ENCODE measurements around the gene ZNF304.
A peak's percentile ranks its signal among the peaks of the same experiment; 100 is the strongest.

Gene ZNF304

GRCh38 chr19:57350877-57351805 lies at the start of gene ZNF304:
ZNF304 (plus strand) TSS chr19:57351271; CDS start chr19:57351665, 394 bp downstream.
- H3K9me3 ChIP-seq (ENCODE audit: low read length): no peaks in the 10 kb centered on the region
- peak within 1 kb of the TSS; percentile 39 for H2AFZ ChIP-seq (ENCODE audit: low read depth, low read length)
- peaks cover 30% of the 10 kb centered on the region for H3K36me3 ChIP-seq (ENCODE audit: insufficient read depth, low read length)
- H3K27me3 ChIP-seq (ENCODE audit: insufficient read depth, low read length): no peaks in the 10 kb centered on the region
- peak within 1 kb of the TSS; percentile 96 for H3K4me3 ChIP-seq (ENCODE audit: low read length)
- peaks cover 21% of the 10 kb centered on the region for H3K4me1 ChIP-seq (ENCODE audit: insufficient read depth, low read length)

DNA sequence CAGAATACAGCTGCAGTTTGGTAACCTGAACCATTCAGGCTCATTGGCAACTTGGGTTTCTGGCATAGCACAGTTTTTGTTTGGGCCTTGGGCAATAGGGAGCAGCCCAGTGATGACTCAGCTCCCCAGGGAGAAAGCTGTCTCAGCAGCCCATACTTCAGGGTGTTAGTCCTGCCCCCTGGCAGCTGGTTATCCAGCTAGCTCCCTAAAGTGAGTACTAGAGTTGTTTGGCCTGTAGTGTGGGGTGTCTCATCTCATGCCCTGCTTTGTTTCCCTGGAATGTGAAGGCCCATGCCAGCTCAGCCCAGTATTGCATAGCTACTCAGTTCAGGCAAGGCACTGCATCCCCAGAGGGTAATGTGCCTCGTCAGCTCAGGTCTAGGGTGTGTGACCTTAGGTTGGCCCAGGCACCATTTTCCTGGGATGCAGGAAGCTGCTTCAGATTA lies 49.0 kb upstream of the ZNF304 start:
- no peak overlapping the region for H2AFZ ChIP-seq (ENCODE audit: low read depth, low read length)
- H3K4me3 ChIP-seq (ENCODE audit: low read length): no peak overlapping the region
- H3K4me1 ChIP-seq (ENCODE audit: insufficient read depth, low read length): no peaks in the 10 kb centered on the region
- H3K36me3 ChIP-seq (ENCODE audit: insufficient read depth, low read length): peaks cover 43% of the 10 kb centered on the region
- no peaks in the 10 kb centered on the region for H3K27me3 ChIP-seq (ENCODE audit: insufficient read depth, low read length)
- peaks cover 5% of the 10 kb centered on the region for H3K9me3 ChIP-seq (ENCODE audit: low read length)

- Histone ChIP-seq H3K4me1 (ENCODE audit: insufficient read depth, low read length) (no peaks in the 10 kb centered on the region), H3K4me3 (ENCODE audit: low read length) (no peak overlapping the region), H3K36me3 (ENCODE audit: insufficient read depth, low read length) (peaks cover 36% of the 10 kb centered on the region), H2AFZ (ENCODE audit: low read depth, low read length) (no peak overlapping the region), H3K27me3 (ENCODE audit: insufficient read depth, low read length) (no peaks in the 10 kb centered on the region), H3K9me3 (ENCODE audit: low read length) (peaks cover 5% of the 10 kb centered on the region)
Observed at GRCh38 chr19:57302727-57303401, 48.2 kb upstream of the ZNF304 start.

GRCh38 chr19:57305056-57305455 lies 46.0 kb upstream of the ZNF304 start:
- H3K4me3 ChIP-seq (ENCODE audit: low read length): no peak overlapping the region
- H3K27me3 ChIP-seq (ENCODE audit: insufficient read depth, low read length): no peaks in the 10 kb centered on the region
- H2AFZ ChIP-seq (ENCODE audit: low read depth, low read length): no peak overlapping the region
- H3K4me1 ChIP-seq (ENCODE audit: insufficient read depth, low read length): no peaks in the 10 kb centered on the region
- H3K36me3 ChIP-seq (ENCODE audit: insufficient read depth, low read length): peaks cover 25% of the 10 kb centered on the region
- no peaks in the 10 kb centered on the region for H3K9me3 ChIP-seq (ENCODE audit: low read length)

DNA sequence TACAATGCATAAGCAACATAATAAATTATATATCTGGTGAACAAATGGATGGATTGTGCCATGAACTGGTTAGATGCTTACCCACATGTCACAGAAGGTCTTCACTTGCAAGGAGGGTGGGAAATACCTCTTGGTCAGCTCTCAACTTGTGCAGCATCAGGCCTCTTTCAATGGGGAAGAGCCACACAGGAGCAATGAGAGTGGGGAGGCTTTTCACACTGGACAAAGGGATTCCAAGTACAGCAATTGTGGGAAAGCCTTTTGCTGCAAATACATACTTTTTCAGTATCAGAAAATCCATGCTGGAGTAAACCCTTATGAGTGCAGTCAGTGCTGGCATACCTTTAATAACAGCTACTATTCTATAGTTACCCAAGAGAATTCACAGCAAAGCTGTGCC lies 42.6 kb upstream of the ZNF304 start:
- no peak overlapping the region for H3K4me3 ChIP-seq (ENCODE audit: low read length)
- peaks cover 4% of the 10 kb centered on the region for H3K4me1 ChIP-seq (ENCODE audit: insufficient read depth, low read length)
- H3K9me3 ChIP-seq (ENCODE audit: low read length): no peaks in the 10 kb centered on the region
- no peaks in the 10 kb centered on the region for H3K27me3 ChIP-seq (ENCODE audit: insufficient read depth, low read length)
- no peak overlapping the region for H2AFZ ChIP-seq (ENCODE audit: low read depth, low read length)
- H3K36me3 ChIP-seq (ENCODE audit: insufficient read depth, low read length): peaks cover 2% of the 10 kb centered on the region

DNA sequence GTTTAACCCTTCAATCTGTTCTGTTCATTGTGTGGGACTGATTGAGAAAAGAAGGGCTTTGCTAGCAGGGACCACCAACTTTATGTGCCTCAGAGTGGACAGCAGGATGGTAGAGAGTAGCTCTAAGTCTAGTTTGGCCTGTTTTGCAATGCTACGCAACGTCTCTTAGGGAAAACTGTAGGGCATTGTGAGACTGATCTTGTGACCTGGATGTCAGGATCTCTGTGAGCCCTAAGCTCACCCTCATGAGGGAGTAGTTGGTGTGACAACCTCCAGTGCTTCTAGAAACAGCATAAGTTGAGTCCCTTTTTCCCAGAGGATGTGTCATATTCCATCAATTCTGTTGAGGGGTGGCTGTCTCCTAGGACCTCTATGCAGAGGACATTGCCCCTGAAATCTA lies 40.3 kb upstream of the ZNF304 start:
- no peaks in the 10 kb centered on the region for H3K36me3 ChIP-seq (ENCODE audit: insufficient read depth, low read length)
- peaks cover 4% of the 10 kb centered on the region for H3K4me1 ChIP-seq (ENCODE audit: insufficient read depth, low read length)
- H3K4me3 ChIP-seq (ENCODE audit: low read length): no peak overlapping the region
- H3K27me3 ChIP-seq (ENCODE audit: insufficient read depth, low read length): no peaks in the 10 kb centered on the region
- no peak overlapping the region for H2AFZ ChIP-seq (ENCODE audit: low read depth, low read length)
- no peaks in the 10 kb centered on the region for H3K9me3 ChIP-seq (ENCODE audit: low read length)

GRCh38 chr19:57314146-57314545 lies 36.9 kb upstream of the ZNF304 start:
- Histone ChIP-seq H3K4me3 (ENCODE audit: low read length) (no peak overlapping the region), H3K4me1 (ENCODE audit: insufficient read depth, low read length) (peaks cover 4% of the 10 kb centered on the region), H2AFZ (ENCODE audit: low read depth, low read length) (no peak overlapping the region), H3K36me3 (ENCODE audit: insufficient read depth, low read length) (no peaks in the 10 kb centered on the region), H3K9me3 (ENCODE audit: low read length) (no peaks in the 10 kb centered on the region), H3K27me3 (ENCODE audit: insufficient read depth, low read length) (no peaks in the 10 kb centered on the region)

GRCh38 chr19:57317503-57317902 lies 33.6 kb upstream of the ZNF304 start:
- peaks cover 17% of the 10 kb centered on the region for H3K4me1 ChIP-seq (ENCODE audit: insufficient read depth, low read length)
- no peaks in the 10 kb centered on the region for H3K27me3 ChIP-seq (ENCODE audit: insufficient read depth, low read length)
- no peaks in the 10 kb centered on the region for H3K36me3 ChIP-seq (ENCODE audit: insufficient read depth, low read length)
- no peak overlapping the region for H2AFZ ChIP-seq (ENCODE audit: low read depth, low read length)
- no peaks in the 10 kb centered on the region for H3K9me3 ChIP-seq (ENCODE audit: low read length)
- no peak overlapping the region for H3K4me3 ChIP-seq (ENCODE audit: low read length)

- Histone ChIP-seq H3K36me3 (ENCODE audit: insufficient read depth, low read length) (peaks cover 14% of the 10 kb centered on the region), H2AFZ (ENCODE audit: low read depth, low read length) (peak overlapping the region; percentile 81), H3K27me3 (ENCODE audit: insufficient read depth, low read length) (no peaks in the 10 kb centered on the region)
Observed at GRCh38 chr19:57319869-57320179, 31.2 kb upstream of the ZNF304 start.

DNA sequence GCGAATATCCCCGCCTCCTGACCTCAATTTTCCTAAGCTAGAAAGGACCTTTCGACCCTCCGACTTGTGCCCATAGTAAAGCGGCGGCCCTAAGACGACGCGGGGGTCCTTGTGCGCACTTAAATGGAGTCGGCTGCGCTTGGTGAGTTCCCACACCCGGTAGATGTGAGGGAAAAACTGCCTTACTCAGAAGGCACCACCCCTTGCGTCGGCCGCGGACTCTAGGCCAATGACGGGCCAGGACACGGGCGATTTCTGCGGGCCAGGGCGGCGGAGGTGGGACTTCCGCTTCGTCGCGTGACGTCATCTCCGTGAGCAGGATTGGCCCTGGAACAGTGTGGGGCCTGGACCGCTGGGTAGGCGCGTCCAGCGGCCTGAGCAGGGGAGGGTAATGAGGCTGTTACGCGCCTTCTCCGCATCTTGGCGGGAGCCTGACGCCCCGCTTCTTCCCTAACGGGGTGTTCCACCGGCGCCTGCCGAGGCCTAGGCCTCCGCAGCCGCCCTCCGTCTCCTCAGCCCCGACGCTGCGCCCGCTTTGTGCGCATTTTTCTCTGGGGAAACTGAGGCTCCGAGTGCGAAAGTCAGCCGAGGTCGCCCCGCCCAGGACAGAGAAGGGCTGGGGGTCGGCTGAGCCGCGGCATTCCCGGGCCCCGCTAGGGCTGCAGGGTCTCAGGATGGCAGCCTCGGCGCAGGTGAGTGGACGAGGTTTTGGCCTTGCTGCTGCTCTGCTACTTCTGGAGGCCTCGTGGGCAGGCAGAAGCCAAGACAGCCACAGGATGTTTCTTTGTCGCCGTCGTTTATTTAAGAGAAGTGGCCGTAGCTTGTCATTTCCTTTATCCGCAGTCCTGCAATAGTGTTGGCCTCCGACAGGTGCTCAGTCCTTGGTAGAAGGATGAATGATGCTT lies 30.6 kb upstream of the ZNF304 start, which contains the start of gene ZNF543:
ZNF543 (plus strand) TSS at position 293 of the 905 bp plus-strand sequence; CDS start at position 675, 382 bp downstream.
- peak within 1 kb of the TSS; percentile 81 for H2AFZ ChIP-seq (ENCODE audit: low read depth, low read length)
- peak within 1 kb of the TSS; percentile 84 for H3K4me3 ChIP-seq (ENCODE audit: low read length)
- H3K9me3 ChIP-seq (ENCODE audit: low read length): no peaks in the 10 kb centered on the region
- H3K27me3 ChIP-seq (ENCODE audit: insufficient read depth, low read length): no peaks in the 10 kb centered on the region
- H3K4me1 ChIP-seq (ENCODE audit: insufficient read depth, low read length): peaks cover 17% of the 10 kb centered on the region
- H3K36me3 ChIP-seq (ENCODE audit: insufficient read depth, low read length): peaks cover 20% of the 10 kb centered on the region

More at GRCh38 chr19:57319869-57320179, 31.2 kb upstream of the ZNF304 start:
- H3K9me3 ChIP-seq (ENCODE audit: low read length): no peaks in the 10 kb centered on the region
- peak overlapping the region; percentile 84 for H3K4me3 ChIP-seq (ENCODE audit: low read length)
- H3K4me1 ChIP-seq (ENCODE audit: insufficient read depth, low read length): peaks cover 17% of the 10 kb centered on the region

DNA sequence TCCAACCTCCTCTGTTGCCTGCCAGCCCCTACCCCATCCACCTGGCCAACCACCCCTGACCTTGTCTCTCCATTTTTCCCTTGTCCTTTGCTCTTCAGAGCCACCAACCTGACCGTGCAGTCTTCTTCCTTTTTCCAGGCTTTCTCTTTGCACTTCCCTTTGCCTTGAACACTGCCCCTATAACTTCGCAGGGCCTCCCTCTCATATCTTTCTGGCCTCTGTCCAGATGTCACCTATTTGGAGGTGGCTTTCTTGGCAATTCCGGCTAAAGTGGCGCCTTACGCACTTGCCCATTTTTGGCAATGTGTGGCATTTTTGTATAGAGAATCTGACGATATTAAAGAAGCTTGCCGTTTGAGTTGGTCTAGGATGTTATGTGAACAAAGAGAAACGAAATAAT lies 30.0 kb upstream of the ZNF304 start:
- H3K27me3 ChIP-seq (ENCODE audit: insufficient read depth, low read length): no peaks in the 10 kb centered on the region
- peaks cover 17% of the 10 kb centered on the region for H3K4me1 ChIP-seq (ENCODE audit: insufficient read depth, low read length)
- no peak overlapping the region for H2AFZ ChIP-seq (ENCODE audit: low read depth, low read length)
- H3K36me3 ChIP-seq (ENCODE audit: insufficient read depth, low read length): peaks cover 27% of the 10 kb centered on the region
- H3K9me3 ChIP-seq (ENCODE audit: low read length): no peaks in the 10 kb centered on the region
- H3K4me3 ChIP-seq (ENCODE audit: low read length): peak overlapping the region; percentile 84

DNA sequence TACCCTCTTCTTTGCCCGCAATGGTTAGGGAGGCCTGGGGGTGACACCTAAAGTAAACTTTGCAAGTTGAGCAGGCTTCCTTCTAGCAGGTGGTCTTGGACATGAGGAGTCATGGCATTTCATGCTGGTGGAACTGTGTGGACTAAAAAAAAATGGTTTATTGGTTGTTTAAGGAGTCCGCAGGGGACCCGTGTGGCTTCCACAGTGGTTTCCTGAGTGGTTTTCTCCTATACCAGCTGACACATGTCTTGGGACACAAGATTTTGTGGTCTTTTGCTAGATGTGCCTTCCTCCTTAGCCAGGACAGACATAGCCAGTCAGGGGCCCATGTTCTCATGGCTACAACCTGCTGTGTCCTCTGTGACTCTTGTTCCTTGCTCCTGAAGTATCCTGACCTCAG lies 29.3 kb upstream of the ZNF304 start:
- Histone ChIP-seq H2AFZ (ENCODE audit: low read depth, low read length) (no peak overlapping the region), H3K4me1 (ENCODE audit: insufficient read depth, low read length) (peaks cover 17% of the 10 kb centered on the region), H3K9me3 (ENCODE audit: low read length) (no peaks in the 10 kb centered on the region), H3K36me3 (ENCODE audit: insufficient read depth, low read length) (peaks cover 32% of the 10 kb centered on the region), H3K4me3 (ENCODE audit: low read length) (peak overlapping the region; percentile 84), H3K27me3 (ENCODE audit: insufficient read depth, low read length) (no peaks in the 10 kb centered on the region)

Measured in neuron (in vitro differentiated cells).